Measurements from ENCODE around the gene ATG10.

ATG10 gene

GRCh38 chr5:82010696-82011095 lies 38.9 kb downstream of the ATG10 start:
- TF ChIP-seq CEBPB (IDR thresholded peaks at IDR 0.05) (no peak), USF1 (IDR thresholded peaks at IDR 0.05) (no peak), TEAD4 (IDR thresholded peaks at IDR 0.05) (no peak), MAX (IDR thresholded peaks at IDR 0.05) (no peak), EGR1 (IDR thresholded peaks at IDR 0.05) (no peak), TAF1 (IDR thresholded peaks at IDR 0.05; ENCODE audit: low read depth) (no peak)

- TF ChIP-seq RAD21 (IDR thresholded peaks at IDR 0.05; ENCODE audit: low read depth) (no peak), REST (IDR thresholded peaks at IDR 0.05; ENCODE audit: low read depth) (no peak), CEBPB (IDR thresholded peaks at IDR 0.05) (no peak), TEAD4 (IDR thresholded peaks at IDR 0.05) (no peak), YY1 (IDR thresholded peaks at IDR 0.05; ENCODE audit: low read depth) (no peak), TAF1 (IDR thresholded peaks at IDR 0.05; ENCODE audit: low read depth) (no peak), MAX (IDR thresholded peaks at IDR 0.05) (no peak), TCF12 (IDR thresholded peaks at IDR 0.05; ENCODE audit: low read depth) (no peak), USF1 (IDR thresholded peaks at IDR 0.05) (no peak)
These were observed 39.9 kb downstream of the ATG10 start for GRCh38 chr5:82011761-82012160.

- TF ChIP-seq CREB1 (IDR thresholded peaks at IDR 0.05; ENCODE audit: low read depth) (no peak), REST (IDR thresholded peaks at IDR 0.05; ENCODE audit: low read depth) (no peak), TEAD4 (IDR thresholded peaks at IDR 0.05) (no peak), TAF1 (IDR thresholded peaks at IDR 0.05; ENCODE audit: low read depth) (no peak), USF1 (IDR thresholded peaks at IDR 0.05) (no peak), RAD21 (IDR thresholded peaks at IDR 0.05; ENCODE audit: low read depth) (no peak)
These were observed 46.6 kb downstream of the ATG10 start for GRCh38 chr5:82018462-82018861.

- TF ChIP-seq TEAD4 (IDR thresholded peaks at IDR 0.05) = no peak
- no peak for TF ChIP-seq TCF12 (IDR thresholded peaks at IDR 0.05; ENCODE audit: low read depth)
- TF ChIP-seq USF1 (IDR thresholded peaks at IDR 0.05) = no peak
- no peak for TF ChIP-seq EP300 (IDR thresholded peaks at IDR 0.05; ENCODE audit: borderline replicate concordance)
- no peak for TF ChIP-seq NFIC (IDR thresholded peaks at IDR 0.05)
- no peak for TF ChIP-seq FOXM1 (IDR thresholded peaks at IDR 0.05; ENCODE audit: borderline replicate concordance, low read depth)
- TF ChIP-seq YY1 (IDR thresholded peaks at IDR 0.05; ENCODE audit: low read depth) = no peak
These were observed 47.7 kb downstream of the ATG10 start for GRCh38 chr5:82019342-82020138.

GRCh38 chr5:82022499-82022898 lies 50.7 kb downstream of the ATG10 start:
- TF ChIP-seq RAD21 (IDR thresholded peaks at IDR 0.05; ENCODE audit: low read depth) = no peak
- TF ChIP-seq ZBTB7A (IDR thresholded peaks at IDR 0.05; ENCODE audit: low read depth) = no peak
- TF ChIP-seq TAF1 (IDR thresholded peaks at IDR 0.05; ENCODE audit: low read depth) = no peak
- no peak for TF ChIP-seq TCF12 (IDR thresholded peaks at IDR 0.05; ENCODE audit: low read depth)
- no peak for TF ChIP-seq MAX (IDR thresholded peaks at IDR 0.05)
- no peak for TF ChIP-seq CREB1 (IDR thresholded peaks at IDR 0.05; ENCODE audit: low read depth)
- TF ChIP-seq EP300 (IDR thresholded peaks at IDR 0.05; ENCODE audit: borderline replicate concordance) = no peak
